Measurements from ENCODE around the gene ROBO1.

ROBO1 gene

GRCh38 chr3:78820542-78820941 lies 947.3 kb downstream of the ROBO1 start:
- DNase-seq = no peak

- DNase-seq = no peak
These were observed 949.4 kb downstream of the ROBO1 start for GRCh38 chr3:78818161-78818985.

GRCh38 chr3:78814893-78815562 lies 952.8 kb downstream of the ROBO1 start:
- no peak for DNase-seq

- no peak for DNase-seq
These were observed 955.6 kb downstream of the ROBO1 start for GRCh38 chr3:78812166-78812565.

GRCh38 chr3:78809966-78810365 lies 957.8 kb downstream of the ROBO1 start:
- DNase-seq = no peak

- no peak for DNase-seq
These were observed 963.4 kb downstream of the ROBO1 start for GRCh38 chr3:78804251-78805037.

GRCh38 chr3:78802562-78802930 lies 965.3 kb downstream of the ROBO1 start:
- no peak for DNase-seq

- DNase-seq = no peak
These were observed 965.8 kb downstream of the ROBO1 start for GRCh38 chr3:78801926-78802561.

- no peak for DNase-seq
These were observed 968.1 kb downstream of the ROBO1 start for GRCh38 chr3:78799681-78800080.

GRCh38 chr3:78798266-78798832 lies 969.4 kb downstream of the ROBO1 start:
- DNase-seq = no peak

- DNase-seq = no peak
These were observed 973.4 kb downstream of the ROBO1 start for GRCh38 chr3:78794431-78794830.

- DNase-seq = no peak
These were observed 975.1 kb downstream of the ROBO1 start for GRCh38 chr3:78792733-78793132.

- DNase-seq = no peak
These were observed 975.6 kb downstream of the ROBO1 start for GRCh38 chr3:78792212-78792611.

- DNase-seq = no peak
These were observed 976.0 kb downstream of the ROBO1 start for GRCh38 chr3:78791753-78792152.

GRCh38 chr3:78788839-78789238 lies 979.0 kb downstream of the ROBO1 start:
- no peak for DNase-seq

GRCh38 chr3:78785004-78785403 lies 982.8 kb downstream of the ROBO1 start:
- DNase-seq = no peak

- DNase-seq = no peak
These were observed 986.4 kb downstream of the ROBO1 start for GRCh38 chr3:78781351-78781750.

- no peak for DNase-seq
These were observed 1001.9 kb downstream of the ROBO1 start for GRCh38 chr3:78765671-78766485.

GRCh38 chr3:78764634-78765033 lies 1003.2 kb downstream of the ROBO1 start:
- no peak for DNase-seq

- no peak for DNase-seq
These were observed 1005.7 kb downstream of the ROBO1 start for GRCh38 chr3:78762121-78762520.

- DNase-seq = no peak
These were observed 1006.7 kb downstream of the ROBO1 start for GRCh38 chr3:78761126-78761525.

GRCh38 chr3:78757731-78758130 lies 1010.1 kb downstream of the ROBO1 start:
- no peak for DNase-seq
